ENCODE measurements around the gene PDE6A.

PDE6A gene

DNA sequence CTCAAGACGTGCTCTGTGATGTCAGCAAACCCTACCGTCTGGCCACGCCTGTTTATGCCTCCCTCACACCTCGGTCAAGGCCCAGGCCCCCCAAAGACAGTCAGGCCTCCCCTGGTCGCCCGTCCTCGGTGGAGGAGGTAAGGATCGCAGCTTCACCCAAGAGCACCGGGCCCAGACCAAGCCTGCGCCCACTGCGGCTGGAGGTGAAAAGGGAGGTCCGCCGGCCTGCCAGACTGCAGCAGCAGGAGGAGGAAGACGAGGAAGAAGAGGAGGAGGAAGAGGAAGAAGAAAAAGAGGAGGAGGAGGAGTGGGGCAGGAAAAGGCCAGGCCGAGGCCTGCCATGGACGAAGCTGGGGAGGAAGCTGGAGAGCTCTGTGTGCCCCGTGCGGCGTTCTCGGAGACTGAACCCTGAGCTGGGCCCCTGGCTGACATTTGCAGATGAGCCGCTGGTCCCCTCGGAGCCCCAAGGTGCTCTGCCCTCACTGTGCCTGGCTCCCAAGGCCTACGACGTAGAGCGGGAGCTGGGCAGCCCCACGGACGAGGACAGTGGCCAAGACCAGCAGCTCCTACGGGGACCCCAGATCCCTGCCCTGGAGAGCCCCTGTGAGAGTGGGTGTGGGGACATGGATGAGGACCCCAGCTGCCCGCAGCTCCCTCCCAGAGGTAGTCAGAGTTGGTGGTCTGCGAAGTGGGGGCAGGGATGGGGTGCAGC, 111.3 kb downstream of the PDE6A start:
- no peak for DNase-seq

DNA sequence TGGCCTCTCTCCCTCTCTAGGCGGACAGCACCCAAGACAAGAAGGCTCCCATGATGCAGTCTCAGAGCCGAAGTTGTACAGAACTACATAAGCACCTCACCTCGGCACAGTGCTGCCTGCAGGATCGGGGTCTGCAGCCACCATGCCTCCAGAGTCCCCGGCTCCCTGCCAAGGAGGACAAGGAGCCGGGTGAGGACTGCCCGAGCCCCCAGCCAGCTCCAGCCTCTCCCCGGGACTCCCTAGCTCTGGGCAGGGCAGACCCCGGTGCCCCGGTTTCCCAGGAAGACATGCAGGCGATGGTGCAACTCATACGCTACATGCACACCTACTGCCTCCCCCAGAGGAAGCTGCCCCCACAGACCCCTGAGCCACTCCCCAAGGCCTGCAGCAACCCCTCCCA, 112.0 kb downstream of the PDE6A start:
- DNase-seq: no peak

GRCh38 chr5:149831492-149831891, 113.1 kb downstream of the PDE6A start:
- DNase-seq: no peak

DNA sequence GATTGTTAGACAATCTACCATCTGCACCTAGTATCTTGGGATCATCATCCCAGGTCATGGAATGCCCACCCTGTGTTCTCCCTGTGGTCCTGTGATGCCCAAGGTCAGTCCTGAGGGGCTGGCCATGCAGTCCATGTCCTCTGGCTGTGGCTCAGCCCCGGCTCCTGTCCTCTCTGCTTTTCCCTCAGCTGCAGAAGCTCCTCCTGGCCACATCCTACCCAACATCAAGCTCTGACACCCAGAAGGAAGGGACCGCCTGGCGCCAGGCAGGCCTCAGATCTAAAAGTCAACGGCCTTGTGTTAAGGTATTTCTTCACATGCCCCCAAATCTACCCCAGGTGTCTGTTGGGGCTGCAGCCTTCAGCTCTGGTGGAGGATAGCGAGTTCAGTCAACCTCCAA, 114.0 kb downstream of the PDE6A start:
- no peak for DNase-seq

DNA sequence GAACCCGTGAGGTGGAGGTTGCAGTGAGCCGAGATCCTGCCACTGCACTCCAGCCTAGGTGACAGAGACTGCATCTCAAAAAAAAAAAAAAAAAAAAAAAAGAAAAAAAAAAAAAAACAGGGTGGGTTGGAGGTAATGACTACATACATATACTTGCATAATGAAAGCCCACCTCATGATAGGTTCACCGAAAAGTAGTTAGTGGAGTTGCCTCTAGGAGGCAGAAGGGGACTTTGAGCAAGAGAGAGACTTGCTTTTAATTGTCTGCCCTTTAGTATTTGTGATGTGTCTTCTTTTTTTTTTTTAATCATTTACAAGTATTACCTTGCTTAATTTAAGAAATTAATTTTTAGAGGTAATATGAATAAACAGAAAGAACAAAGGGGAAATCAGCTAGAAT, 114.6 kb downstream of the PDE6A start:
- DNase-seq: no peak

GRCh38 chr5:149828161-149829011, 116.2 kb downstream of the PDE6A start:
- peak; percentile 87 for DNase-seq

DNA sequence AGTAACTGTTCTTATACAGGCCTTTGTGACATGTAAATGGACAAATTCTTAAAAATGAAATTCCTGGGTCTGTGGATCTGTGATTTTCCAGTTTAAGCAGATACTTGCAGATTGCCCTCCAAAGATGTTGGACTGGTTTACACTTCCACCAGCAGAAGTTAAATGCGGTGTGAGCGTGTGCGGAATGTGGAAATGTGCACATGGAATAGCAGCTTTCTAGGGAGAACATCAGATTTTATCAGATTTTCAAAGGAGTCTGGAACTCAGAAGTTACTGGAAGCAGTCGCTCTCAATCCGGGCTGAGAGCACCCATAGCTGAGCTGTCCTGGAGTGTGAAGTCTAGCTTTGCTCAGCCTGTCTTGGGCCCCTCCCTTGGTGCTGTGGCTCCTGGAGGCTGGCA, 117.0 kb downstream of the PDE6A start:
- DNase-seq: no peak

- DNase-seq: no peak
These were observed 117.5 kb downstream of the PDE6A start for GRCh38 chr5:149827086-149827485.

- no peak for DNase-seq
These were observed 118.0 kb downstream of the PDE6A start for GRCh38 chr5:149826574-149826973.

GRCh38 chr5:149824846-149825245, 119.7 kb downstream of the PDE6A start:
- DNase-seq: no peak

DNA sequence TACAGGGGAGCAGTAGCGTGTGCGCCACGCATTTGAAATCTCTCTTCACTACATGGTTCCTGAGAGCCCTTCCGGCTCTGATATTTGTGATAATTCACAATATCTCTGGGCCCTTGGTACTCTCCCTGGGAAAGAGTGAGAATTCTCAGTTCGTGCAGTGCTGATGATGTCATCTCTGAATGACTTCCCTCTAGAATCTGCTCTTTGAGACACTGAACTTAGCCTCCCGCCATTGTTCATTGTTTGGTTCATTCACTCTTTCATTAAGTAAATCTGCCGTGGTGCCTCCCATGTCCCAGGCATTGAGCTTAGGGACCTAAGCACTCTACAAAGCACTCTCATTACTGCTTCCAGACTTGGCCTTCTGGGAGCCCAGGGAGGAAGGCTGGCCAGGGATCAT, 120.5 kb downstream of the PDE6A start:
- no peak for DNase-seq

DNA sequence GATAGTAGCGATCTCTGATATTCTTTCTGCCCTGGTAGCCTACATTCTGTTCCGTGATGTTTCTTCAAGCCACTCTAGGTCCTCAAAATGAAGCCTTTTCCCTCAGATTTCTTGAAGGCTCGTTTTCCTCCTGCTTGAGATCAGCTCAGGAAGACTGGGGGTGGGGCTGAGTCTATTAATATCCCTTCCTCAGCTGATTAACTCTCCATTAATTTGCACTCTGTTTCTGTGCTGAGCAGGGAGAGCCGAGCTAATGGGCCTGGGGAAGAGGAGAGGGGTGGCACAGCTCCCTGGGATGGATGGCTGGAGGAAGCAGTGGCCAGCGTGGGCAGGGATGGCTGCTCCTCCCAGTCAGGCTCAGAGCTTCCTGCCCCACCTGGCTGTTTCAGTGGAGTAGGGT, 121.2 kb downstream of the PDE6A start:
- DNase-seq: no peak

GRCh38 chr5:149822301-149822700, 122.3 kb downstream of the PDE6A start:
- DNase-seq: no peak

GRCh38 chr5:149820536-149821510, 123.8 kb downstream of the PDE6A start:
- no peak for DNase-seq

DNA sequence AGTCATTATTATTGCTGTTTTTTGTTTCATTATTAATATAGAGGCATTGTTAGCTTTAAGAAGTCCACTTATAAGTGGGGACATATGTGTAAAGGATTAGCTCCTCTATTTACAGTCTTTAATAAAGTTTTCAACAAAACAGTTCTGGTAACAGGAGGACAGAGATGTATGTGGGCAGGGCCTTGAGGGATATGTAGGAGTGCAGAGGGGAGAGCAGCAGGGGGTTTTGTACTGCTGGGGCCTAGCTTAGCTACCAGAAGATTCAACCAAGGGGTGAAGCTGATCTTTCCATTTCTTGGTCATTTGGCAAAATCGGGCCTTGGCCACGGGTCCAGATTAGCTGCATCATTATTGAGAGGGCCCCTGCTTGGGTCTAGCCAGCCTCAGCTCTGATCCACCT, 124.6 kb downstream of the PDE6A start:
- no peak for DNase-seq

GRCh38 chr5:149818116-149818515, 126.5 kb downstream of the PDE6A start:
- no peak for DNase-seq

DNA sequence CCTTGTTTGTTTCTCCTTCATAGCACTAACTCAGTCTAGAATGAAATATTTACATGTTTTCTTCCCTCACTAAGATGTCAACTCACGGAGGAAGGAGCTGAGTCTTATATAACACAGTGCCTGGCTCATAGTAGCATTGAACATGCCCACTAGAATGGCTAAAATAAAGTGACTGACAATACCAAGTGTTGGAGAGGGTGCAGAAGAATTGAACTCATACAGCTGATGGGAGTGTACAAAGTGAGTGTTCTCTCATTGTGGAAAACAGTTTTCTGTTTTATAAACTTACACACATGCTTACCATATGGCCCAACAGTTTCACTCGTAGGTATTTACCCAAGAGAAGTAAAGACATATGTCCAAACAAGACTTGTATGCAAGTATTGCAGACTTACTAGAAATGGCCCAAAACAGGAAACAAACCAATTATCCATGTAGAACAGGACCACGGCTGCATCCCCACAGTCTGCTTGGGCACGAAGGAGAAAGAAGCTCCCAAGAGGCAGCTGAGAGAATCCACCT, 127.0 kb downstream of the PDE6A start:
- no peak for DNase-seq

- DNase-seq: no peak
These were observed 127.9 kb downstream of the PDE6A start for GRCh38 chr5:149816661-149817060.

GRCh38 chr5:149811453-149811852, 133.1 kb downstream of the PDE6A start:
- no peak for DNase-seq

GRCh38 chr5:149810856-149811255, 133.7 kb downstream of the PDE6A start:
- DNase-seq: no peak

GRCh38 chr5:149809931-149810691, 134.5 kb downstream of the PDE6A start:
- no peak for DNase-seq

Data from retina (tissue), 1 donor.